Liver (tissue), 3 donors: ENCODE measurements around the gene MS4A8.

Experiments used
- RAD21 ChIP-seq, 2 donors: IDR thresholded peaks; 2 replicates each; pipeline ENCODE4 v1.6.1; 2016; ENCODE audit warnings: antibody characterized with exemption in 2 of 2, mild to moderate bottlenecking in 2 of 2
- SP1 ChIP-seq: IDR thresholded peaks from 2 replicates; pipeline ENCODE4 v1.6.1; 2018; ENCODE audit warnings: antibody characterized with exemption, mild to moderate bottlenecking
- TF ChIP-seq, protein P1 (sequence below): fragments of 150-350 bp; IDR thresholded peaks from 2 replicates; pipeline ENCODE4 v1.5.1; 2017; ENCODE audit warnings: improper control_type of control experiment, low read depth, low read length; ENCODE audit not compliant: missing input control
- donor health status: healthy.
- donor health status: healthy.

DNA sequence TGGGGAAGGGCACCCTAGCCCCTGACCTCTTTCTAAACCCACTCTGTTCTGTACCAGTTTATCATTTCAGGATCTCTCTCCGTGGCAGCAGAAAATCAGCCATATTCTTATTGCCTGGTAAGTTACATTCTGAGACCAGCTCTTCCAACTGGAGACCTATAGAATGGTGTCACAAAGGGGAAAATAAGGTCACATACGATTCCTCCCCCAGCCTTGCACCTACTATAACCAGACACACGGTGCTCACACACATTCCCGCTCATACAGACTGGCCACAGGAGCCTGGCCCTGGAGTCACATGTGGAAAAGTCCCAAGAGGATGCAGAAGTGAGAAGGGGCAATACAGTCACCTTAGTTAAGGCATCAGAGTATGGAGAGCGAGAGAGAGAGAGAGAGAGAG, 7.5 kb downstream of the MS4A8 start:
- TF ChIP-seq, protein P1, sequence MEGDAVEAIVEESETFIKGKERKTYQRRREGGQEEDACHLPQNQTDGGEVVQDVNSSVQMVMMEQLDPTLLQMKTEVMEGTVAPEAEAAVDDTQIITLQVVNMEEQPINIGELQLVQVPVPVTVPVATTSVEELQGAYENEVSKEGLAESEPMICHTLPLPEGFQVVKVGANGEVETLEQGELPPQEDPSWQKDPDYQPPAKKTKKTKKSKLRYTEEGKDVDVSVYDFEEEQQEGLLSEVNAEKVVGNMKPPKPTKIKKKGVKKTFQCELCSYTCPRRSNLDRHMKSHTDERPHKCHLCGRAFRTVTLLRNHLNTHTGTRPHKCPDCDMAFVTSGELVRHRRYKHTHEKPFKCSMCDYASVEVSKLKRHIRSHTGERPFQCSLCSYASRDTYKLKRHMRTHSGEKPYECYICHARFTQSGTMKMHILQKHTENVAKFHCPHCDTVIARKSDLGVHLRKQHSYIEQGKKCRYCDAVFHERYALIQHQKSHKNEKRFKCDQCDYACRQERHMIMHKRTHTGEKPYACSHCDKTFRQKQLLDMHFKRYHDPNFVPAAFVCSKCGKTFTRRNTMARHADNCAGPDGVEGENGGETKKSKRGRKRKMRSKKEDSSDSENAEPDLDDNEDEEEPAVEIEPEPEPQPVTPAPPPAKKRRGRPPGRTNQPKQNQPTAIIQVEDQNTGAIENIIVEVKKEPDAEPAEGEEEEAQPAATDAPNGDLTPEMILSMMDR = no peak
- TF ChIP-seq SP1 = no peak
- TF ChIP-seq RAD21 (IDR thresholded peaks at IDR 0.05) = no peak
